OCI-LY3 (cell line): ENCODE measurements around the gene FDX2.

Source experiments
- H2AFZ ChIP-seq: fragments of 200-600, 300-600 bp; shearing (Covaris generic); 2 replicates; pipeline ENCODE4 v1.6.0; 2014; ENCODE audit warnings: antibody characterized with exemption, low read depth, low read length
- H3K27ac ChIP-seq: fragments of 200-600, 300-600 bp; sonication (generic); 2 replicates; pipeline ENCODE4 v1.5.1; 2014; ENCODE audit warnings: mild to moderate bottlenecking, low read length, moderate library complexity, mixed read lengths
- H3K27me3 ChIP-seq: fragments of 200-600, 300-600 bp; sonication (generic); 2 replicates; pipeline ENCODE4 v1.6.1; 2014; ENCODE audit warnings: low read depth, low read length, mixed read lengths
- H3K36me3 ChIP-seq: fragments of 200-600, 300-600 bp; sonication (generic); replicated peaks from 2 replicates; pipeline ENCODE3; 2014; ENCODE audit warnings: low read depth, low read length, mixed read lengths
- H3K4me1 ChIP-seq: fragments of 300-600, 200-600 bp; sonication (generic); 2 replicates; pipeline ENCODE4 v1.6.1; 2014; ENCODE audit warnings: low read length, mixed read lengths
- H3K4me2 ChIP-seq: fragments of 200-600, 300-600 bp; sonication (generic); 2 replicates; pipeline ENCODE4 v1.6.1; 2014; ENCODE audit warnings: low read length, mixed read lengths
- H3K4me3 ChIP-seq: fragments of 300-600, 200-600 bp; sonication (generic); 2 replicates; pipeline ENCODE4 v1.5.1; 2014; ENCODE audit warnings: antibody characterized with exemption, mild to moderate bottlenecking, low read length, moderate library complexity
- H3K79me2 ChIP-seq: fragments of 300-600, 200-600 bp; shearing (Covaris generic); 2 replicates; pipeline ENCODE4 v1.6.1; 2014; ENCODE audit warnings: mild to moderate bottlenecking, low read length, mixed read lengths
- H3K9ac ChIP-seq: fragments of 300-600, 200-600 bp; shearing (Covaris generic); 2 replicates; pipeline ENCODE4 v1.6.0; 2014; ENCODE audit warnings: mild to moderate bottlenecking, low read length, moderate library complexity
- H3K9me3 ChIP-seq: fragments of 200-600, 300-600 bp; shearing (Covaris generic); 2 replicates; pipeline ENCODE4 v1.6.1; 2014; ENCODE audit warnings: low read length, mixed read lengths; ENCODE audit not compliant: insufficient read depth
- H4K20me1 ChIP-seq: fragments of 200-600, 300-600 bp; sonication (generic); 2 replicates; pipeline ENCODE4 v1.6.1; 2016; ENCODE audit warnings: low read length, mixed read lengths; ENCODE audit not compliant: insufficient read depth
- CTCF ChIP-seq: fragments of 200-600, 300-600 bp; sonication (generic); IDR thresholded peaks from 2 replicates; pipeline ENCODE4 v1.5.1; 2014; ENCODE audit warnings: antibody characterized with exemption, low read length, low read depth
- EZH2phosphoT487 ChIP-seq: fragments of 200-600 bp; shearing (Covaris generic); IDR thresholded peaks from 2 replicates; pipeline ENCODE4 v1.6.1; 2018; ENCODE audit warnings: antibody characterized with exemption, mixed run types, low read depth

The FDX2 gene

DNA sequence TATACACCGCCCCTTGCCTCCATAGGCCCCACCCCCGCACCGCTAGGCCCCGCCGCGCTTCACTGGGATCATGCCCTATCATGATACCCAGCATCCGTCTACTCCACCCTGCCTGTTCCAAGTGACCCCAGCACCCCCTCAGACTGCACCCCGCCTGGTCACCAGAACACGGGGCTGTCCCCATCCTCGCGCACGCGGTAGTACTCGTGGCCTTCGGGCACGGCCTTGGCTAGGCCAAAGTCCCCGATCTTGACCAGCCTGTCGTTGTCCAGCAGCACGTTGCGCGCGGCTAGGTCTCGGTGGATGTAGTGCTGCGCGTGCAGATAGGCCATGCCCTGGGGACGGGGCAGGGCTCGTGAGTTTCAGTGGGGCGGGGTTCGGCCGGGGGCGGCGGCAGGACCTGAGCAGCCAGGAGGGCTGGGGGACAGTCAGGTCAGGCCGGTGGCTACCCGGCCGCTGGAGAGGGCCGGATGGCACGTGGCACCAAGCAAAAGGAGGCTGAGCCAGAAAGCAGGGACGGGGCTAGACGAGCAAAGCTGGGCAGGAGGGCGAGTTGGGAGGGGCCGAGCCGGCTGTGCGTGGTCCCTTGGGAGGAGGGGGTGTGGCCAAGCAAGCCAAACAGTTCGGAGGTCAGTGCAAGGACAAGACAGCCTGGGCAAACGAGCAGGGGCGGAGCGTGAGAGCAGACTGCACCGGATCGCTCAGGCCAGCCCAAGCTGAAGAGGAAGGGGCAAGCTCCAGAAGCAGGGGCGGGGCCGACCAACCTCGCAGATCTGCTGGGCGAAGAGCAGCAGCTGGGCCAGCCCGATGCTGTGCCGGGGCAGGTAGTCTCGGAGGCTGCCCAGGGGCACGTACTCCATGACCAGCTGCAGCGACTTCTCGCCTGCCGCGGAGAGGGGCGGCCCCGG lies 37.2 kb upstream of the FDX2 start:
- no peak for TF ChIP-seq EZH2phosphoT487
- TF ChIP-seq CTCF, result no peak
- Histone ChIP-seq H3K79me2 (no peaks in the 10 kb centered on the region), H3K9me3 (no peaks in the 10 kb centered on the region), H4K20me1 (no peaks in the 10 kb centered on the region), H3K27ac (no peak overlapping the region), H2AFZ (no peak overlapping the region), H3K4me1 (no peaks in the 10 kb centered on the region), H3K4me2 (no peak overlapping the region), H3K36me3 (peaks cover 57% of the 10 kb centered on the region), H3K9ac (no peak overlapping the region), H3K27me3 (no peaks in the 10 kb centered on the region), H3K4me3 (no peak overlapping the region)

GRCh38 chr19:10346509-10346908 lies 30.7 kb upstream of the FDX2 start:
- Histone ChIP-seq H3K4me3 (no peak overlapping the region), H3K4me1 (no peaks in the 10 kb centered on the region), H3K79me2 (no peaks in the 10 kb centered on the region), H3K9ac (no peak overlapping the region), H3K4me2 (no peak overlapping the region), H3K9me3 (no peaks in the 10 kb centered on the region), H3K27me3 (no peaks in the 10 kb centered on the region), H3K36me3 (peaks cover 9% of the 10 kb centered on the region), H3K27ac (no peak overlapping the region), H2AFZ (no peak overlapping the region), H4K20me1 (no peaks in the 10 kb centered on the region)
- TF ChIP-seq EZH2phosphoT487, result no peak
- TF ChIP-seq CTCF, result no peak

- Histone ChIP-seq H2AFZ (no peak overlapping the region), H3K4me3 (no peak overlapping the region), H3K79me2 (no peaks in the 10 kb centered on the region), H3K9me3 (no peaks in the 10 kb centered on the region), H3K4me1 (peaks cover 5% of the 10 kb centered on the region), H3K36me3 (peaks cover under 1% of the 10 kb centered on the region), H3K27ac (no peak overlapping the region), H3K9ac (no peak overlapping the region), H3K27me3 (no peaks in the 10 kb centered on the region), H4K20me1 (no peaks in the 10 kb centered on the region), H3K4me2 (no peak overlapping the region)
- no peak for TF ChIP-seq EZH2phosphoT487
- no peak for TF ChIP-seq CTCF
Measured at GRCh38 chr19:10344780-10345179, 29.0 kb upstream of the FDX2 start.

DNA sequence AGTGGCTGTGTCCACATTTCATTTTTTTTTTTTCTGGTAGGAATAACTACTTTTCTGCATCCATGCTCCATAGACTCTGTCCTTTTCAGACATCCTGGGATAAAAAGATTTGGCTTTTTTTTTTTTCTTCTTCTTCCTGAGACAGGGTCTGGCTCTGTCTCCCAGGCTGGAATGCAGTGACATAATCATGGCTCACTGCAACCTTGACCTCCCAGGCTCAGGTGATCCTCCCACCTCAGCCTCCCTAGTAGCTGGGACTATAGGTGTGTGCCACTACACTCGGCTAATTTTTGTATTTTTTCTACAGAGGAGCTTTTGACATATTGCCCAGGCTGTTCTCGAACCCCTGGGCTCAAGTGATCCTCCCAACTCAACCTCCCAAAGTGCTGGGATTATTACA lies 27.7 kb upstream of the FDX2 start:
- peaks cover 15% of the 10 kb centered on the region for H3K4me1 ChIP-seq
- no peaks in the 10 kb centered on the region for H3K9me3 ChIP-seq
- H3K4me3 ChIP-seq, result no peak overlapping the region
- H3K4me2 ChIP-seq, result no peak overlapping the region
- H3K79me2 ChIP-seq, result peaks cover 8% of the 10 kb centered on the region
- H4K20me1 ChIP-seq, result no peaks in the 10 kb centered on the region
- TF ChIP-seq CTCF (no peak), EZH2phosphoT487 (no peak)
- no peak overlapping the region for H3K9ac ChIP-seq
- H3K27me3 ChIP-seq, result no peaks in the 10 kb centered on the region
- no peaks in the 10 kb centered on the region for H3K36me3 ChIP-seq
- no peak overlapping the region for H3K27ac ChIP-seq
- no peak overlapping the region for H2AFZ ChIP-seq
